ENCODE measurements around the gene LRRFIP1. TPM values are rescaled to one million over a fixed set of nuclear protein-coding genes. Genes with fewer than 3 reads are reported as not detected.

LRRFIP1 gene
- total and polyA plus RNA-seq, 2 donors (not counting 3 experiments of a cell fraction or from before 2014, with no cell fraction given) = 39.2 to 179 TPM

DNA sequence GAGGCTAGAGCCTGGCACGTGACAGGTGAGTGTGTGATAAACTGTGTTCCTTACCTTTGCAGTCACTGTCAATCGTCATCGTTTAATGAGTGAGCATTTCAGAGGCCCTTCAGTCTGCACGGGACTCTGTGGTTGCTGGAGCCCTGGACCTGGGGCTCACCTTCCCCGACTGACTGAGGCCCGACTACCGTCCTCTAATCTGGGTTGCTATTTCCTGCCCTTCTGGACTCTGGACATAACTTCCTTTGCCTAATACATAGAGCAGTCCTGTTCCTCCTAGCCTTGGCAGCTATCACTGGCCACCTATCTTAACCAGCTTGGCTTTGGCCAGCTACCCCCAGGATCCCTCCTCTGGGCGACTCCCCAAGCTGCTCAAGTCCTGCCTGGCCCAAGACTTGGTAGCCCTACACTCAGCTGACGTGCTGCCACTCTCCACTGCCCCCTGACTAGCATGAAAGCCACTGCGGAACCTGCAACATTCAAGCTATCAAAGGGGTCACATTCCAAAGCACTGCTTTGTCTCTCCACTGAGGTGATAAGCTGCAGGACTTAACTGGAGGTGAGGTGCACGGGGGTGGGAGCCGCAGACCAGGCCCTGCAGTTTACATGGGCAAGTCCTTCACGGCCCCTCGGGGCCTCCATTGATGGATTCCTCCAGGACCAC, 25.8 kb upstream of the LRRFIP1 start:
- Histone ChIP-seq H2AFZ (ENCODE audit: low read depth, low read length) (no peak overlapping the region), H3K4me1 (ENCODE audit: control insufficient read depth, extremely low read depth, insufficient read depth, low read length) (peaks cover 29% of the 10 kb centered on the region), H3K27ac (ENCODE audit: insufficient read depth, low read depth, low read length) (no peak overlapping the region), H3K36me3 (ENCODE audit: control insufficient read depth in 2 of 2, extremely low read depth in 1 of 2, insufficient read depth in 2 of 2, low read length in 2 of 2) (no peaks in the 10 kb centered on the region), H3K9me3 (replicated peaks; ENCODE audit: control insufficient read depth, insufficient read depth, low read length) (no peaks in the 10 kb centered on the region), H4K20me1 (replicated peaks; ENCODE audit: control insufficient read depth, extremely low read depth, insufficient read depth, low read length) (no peaks in the 10 kb centered on the region), H3K4me3 (replicated peaks in 1 of 3; ENCODE audit: insufficient read depth in 1 of 3, low read depth in 1 of 3, low read length in 3 of 3) (no peak overlapping the region), H3K4me2 (ENCODE audit: insufficient read depth, low read length) (no peak overlapping the region), H3K9ac (replicated peaks; ENCODE audit: extremely low read depth, insufficient read depth, low read length) (no peak overlapping the region), H3K9me1 (replicated peaks; ENCODE audit: control insufficient read depth, extremely low read depth, insufficient read depth, low read length) (no peaks in the 10 kb centered on the region), H3K79me2 (ENCODE audit: control insufficient read depth, insufficient read depth, low read length) (no peaks in the 10 kb centered on the region), H3K27me3 (ENCODE audit: control insufficient read depth in 2 of 2, insufficient read depth in 2 of 2, low read length in 2 of 2) (no peaks in the 10 kb centered on the region)
- CTCF ChIA-PET = interaction anchor here (1.4 to 6.7 kb wide), 6 partner anchors 15 to 143 kb away, joined by 6 to 61 read pairs (median 18); no protein-coding TSS in a partner anchor
- dilution Hi-C loops (cut with MboI; ENCODE audit: extremely low pct_ligation_motif_present, low sequenced_read_pairs) (no loop called here), intact Hi-C loops (cut with micrococcal nuclease) (loop anchor here (2.0 kb wide), 1 partner anchor 91 kb away; no protein-coding TSS in a partner anchor)
- BruUV-seq (replicated peaks) = no TSS peak
- TF ChIP-seq, protein P1, sequence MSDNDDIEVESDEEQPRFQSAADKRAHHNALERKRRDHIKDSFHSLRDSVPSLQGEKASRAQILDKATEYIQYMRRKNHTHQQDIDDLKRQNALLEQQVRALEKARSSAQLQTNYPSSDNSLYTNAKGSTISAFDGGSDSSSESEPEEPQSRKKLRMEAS (IDR thresholded peaks at IDR 0.05; ENCODE audit: insufficient read depth, insufficient read length) = no peak
- TF ChIP-seq, protein P2, sequence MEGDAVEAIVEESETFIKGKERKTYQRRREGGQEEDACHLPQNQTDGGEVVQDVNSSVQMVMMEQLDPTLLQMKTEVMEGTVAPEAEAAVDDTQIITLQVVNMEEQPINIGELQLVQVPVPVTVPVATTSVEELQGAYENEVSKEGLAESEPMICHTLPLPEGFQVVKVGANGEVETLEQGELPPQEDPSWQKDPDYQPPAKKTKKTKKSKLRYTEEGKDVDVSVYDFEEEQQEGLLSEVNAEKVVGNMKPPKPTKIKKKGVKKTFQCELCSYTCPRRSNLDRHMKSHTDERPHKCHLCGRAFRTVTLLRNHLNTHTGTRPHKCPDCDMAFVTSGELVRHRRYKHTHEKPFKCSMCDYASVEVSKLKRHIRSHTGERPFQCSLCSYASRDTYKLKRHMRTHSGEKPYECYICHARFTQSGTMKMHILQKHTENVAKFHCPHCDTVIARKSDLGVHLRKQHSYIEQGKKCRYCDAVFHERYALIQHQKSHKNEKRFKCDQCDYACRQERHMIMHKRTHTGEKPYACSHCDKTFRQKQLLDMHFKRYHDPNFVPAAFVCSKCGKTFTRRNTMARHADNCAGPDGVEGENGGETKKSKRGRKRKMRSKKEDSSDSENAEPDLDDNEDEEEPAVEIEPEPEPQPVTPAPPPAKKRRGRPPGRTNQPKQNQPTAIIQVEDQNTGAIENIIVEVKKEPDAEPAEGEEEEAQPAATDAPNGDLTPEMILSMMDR (IDR thresholded peaks at IDR 0.05; ENCODE audit: extremely low read depth in 1 of 2, insufficient read depth in 1 of 2, low read depth in 1 of 2, low read length in 2 of 2) = peak in 1 of 2 donors; percentile 25
- TF ChIP-seq FOS (IDR thresholded peaks at IDR 0.05; ENCODE audit: borderline replicate concordance, insufficient read depth, low read length) = no peak
- POLR2A ChIA-PET = no interaction called here
- FAIRE-seq (peak; percentile 64), DNase-seq (ENCODE audit: low read depth, low spot score) (no peak)

DNA sequence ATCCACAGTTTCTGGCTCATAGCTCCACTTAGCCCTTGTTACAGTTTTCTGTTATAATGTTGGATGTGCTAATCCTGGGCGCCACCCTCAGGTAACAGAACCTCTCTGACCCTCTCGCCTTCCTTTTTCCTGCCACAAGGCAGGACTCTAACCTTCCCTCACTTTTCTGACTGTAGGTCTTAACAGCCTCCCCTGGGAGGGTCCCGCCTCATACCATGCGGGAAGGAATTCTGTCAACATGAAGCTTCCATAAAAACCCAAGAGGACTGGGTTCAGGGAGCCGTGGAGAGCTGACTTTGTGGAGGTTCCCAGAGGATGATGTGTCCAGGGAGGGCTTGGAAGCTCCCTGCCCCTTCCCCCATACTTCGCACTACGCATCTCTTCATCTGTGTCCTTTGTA, 25.0 kb upstream of the LRRFIP1 start:
- Histone ChIP-seq H4K20me1 (replicated peaks; ENCODE audit: control insufficient read depth, extremely low read depth, insufficient read depth, low read length) (no peaks in the 10 kb centered on the region), H3K79me2 (ENCODE audit: control insufficient read depth, insufficient read depth, low read length) (no peaks in the 10 kb centered on the region), H3K9me1 (replicated peaks; ENCODE audit: control insufficient read depth, extremely low read depth, insufficient read depth, low read length) (no peaks in the 10 kb centered on the region), H3K4me1 (ENCODE audit: control insufficient read depth, extremely low read depth, insufficient read depth, low read length) (peaks cover 29% of the 10 kb centered on the region), H3K36me3 (ENCODE audit: control insufficient read depth in 2 of 2, extremely low read depth in 1 of 2, insufficient read depth in 2 of 2, low read length in 2 of 2) (no peaks in the 10 kb centered on the region), H3K4me2 (ENCODE audit: insufficient read depth, low read length) (no peak overlapping the region), H3K27me3 (ENCODE audit: control insufficient read depth in 2 of 2, insufficient read depth in 2 of 2, low read length in 2 of 2) (no peaks in the 10 kb centered on the region), H2AFZ (ENCODE audit: low read depth, low read length) (no peak overlapping the region), H3K9me3 (replicated peaks; ENCODE audit: control insufficient read depth, insufficient read depth, low read length) (no peaks in the 10 kb centered on the region), H3K4me3 (replicated peaks in 1 of 3; ENCODE audit: insufficient read depth in 1 of 3, low read depth in 1 of 3, low read length in 3 of 3) (no peak overlapping the region), H3K27ac (ENCODE audit: insufficient read depth, low read depth, low read length) (no peak overlapping the region), H3K9ac (replicated peaks; ENCODE audit: extremely low read depth, insufficient read depth, low read length) (no peak overlapping the region)
- intact Hi-C loops (cut with micrococcal nuclease) = loop anchor here (2.0 kb wide), 1 partner anchor 90 kb away; no protein-coding TSS in a partner anchor
- dilution Hi-C loops (cut with MboI; ENCODE audit: extremely low pct_ligation_motif_present, low sequenced_read_pairs) = no loop called here
- ChIA-PET POLR2A (no interaction called here), CTCF (interaction anchor here (0.7 to 6.7 kb wide), 8 partner anchors 12 to 142 kb away, joined by 3 to 61 read pairs (median 14); partner anchors contain the start of gene RAB17)
- FAIRE-seq (no peak), DNase-seq (ENCODE audit: low read depth, low spot score) (no peak)
- BruUV-seq (replicated peaks) = no TSS peak
- no peak for TF ChIP-seq POLR2AphosphoS5 (IDR thresholded peaks at IDR 0.05; ENCODE audit: insufficient read depth, low read depth, low read length)
- TF ChIP-seq, protein P2 (IDR thresholded peaks at IDR 0.05; ENCODE audit: extremely low read depth in 1 of 2, insufficient read depth in 1 of 2, low read depth in 1 of 2, low read length in 2 of 2) = no peak
- no peak for TF ChIP-seq FOS (IDR thresholded peaks at IDR 0.05; ENCODE audit: borderline replicate concordance, insufficient read depth, low read length)
- no peak for TF ChIP-seq EZH2 (IDR thresholded peaks at IDR 0.05; ENCODE audit: borderline replicate concordance, low read depth, low read length, severe bottlenecking)
- no peak for TF ChIP-seq POLR2A (IDR thresholded peaks at IDR 0.05; ENCODE audit: low read depth, low read length)
- TF ChIP-seq MYC (IDR thresholded peaks at IDR 0.05; ENCODE audit: low read depth, low read length) = no peak
- TF ChIP-seq JUN (IDR thresholded peaks at IDR 0.05; ENCODE audit: borderline replicate concordance, insufficient read depth, insufficient read length, low read depth) = no peak
- TF ChIP-seq, protein P1 (IDR thresholded peaks at IDR 0.05; ENCODE audit: insufficient read depth, insufficient read length) = no peak
- TF ChIP-seq GATA2 (IDR thresholded peaks at IDR 0.05; ENCODE audit: insufficient read depth, insufficient read length, low read depth, low read length) = no peak

Data from endothelial cell of umbilical vein (primary cell).